SHP77 (cell line): ENCODE data around the gene RFTN2.
"Not testable (repeated sequence)": the region's sequence is repeated elsewhere in the genome, so short reads cannot be mapped to it uniquely, and the experiment has no call there.

Experiments
- DNase-seq, 2 experiments: peaks; one replicate each; lab custom pipeline; 2025; lab: John Stamatoyannopoulos, UW

Gene RFTN2

GRCh38 chr2:197675246-197675645, at the start of gene RFTN2:
Gene RFTN2, minus strand, starts transcription at chr2:197675587. Its CDS starts 129 bp downstream, at chr2:197675458.
- no peak for DNase-seq

GRCh38 chr2:197717863-197718262, 42.5 kb upstream of the RFTN2 start:
- no peak for DNase-seq

- no peak for DNase-seq
These were observed 37.9 kb upstream of the RFTN2 start for GRCh38 chr2:197713271-197713670.

- DNase-seq: no peak
These were observed 36.2 kb upstream of the RFTN2 start for GRCh38 chr2:197711578-197711977.

GRCh38 chr2:197710424-197711042, 35.1 kb upstream of the RFTN2 start:
- no peak for DNase-seq

GRCh38 chr2:197709140-197709539, 33.8 kb upstream of the RFTN2 start:
- not testable (repeated sequence) for DNase-seq

- DNase-seq: no peak
These were observed 32.9 kb upstream of the RFTN2 start for GRCh38 chr2:197708331-197708730.

GRCh38 chr2:197707316-197708213, 32.2 kb upstream of the RFTN2 start:
- DNase-seq: peak in 1 of 2 experiments; percentile 18

GRCh38 chr2:197706839-197707207, 31.4 kb upstream of the RFTN2 start:
- no peak for DNase-seq

- DNase-seq: no peak
These were observed 30.8 kb upstream of the RFTN2 start for GRCh38 chr2:197705912-197706838.

GRCh38 chr2:197705121-197705911, 29.9 kb upstream of the RFTN2 start, which contains the start of gene MARS2:
Gene MARS2, plus strand, starts transcription at chr2:197705369. Its CDS starts 37 bp downstream, at chr2:197705406.
- peak; percentile 82 to 89 for DNase-seq

GRCh38 chr2:197704434-197705120, 29.2 kb upstream of the RFTN2 start:
- DNase-seq: no peak

- no peak for DNase-seq
These were observed 25.6 kb upstream of the RFTN2 start for GRCh38 chr2:197700960-197701359.

GRCh38 chr2:197699724-197700123, 24.3 kb upstream of the RFTN2 start:
- not testable (repeated sequence) for DNase-seq

GRCh38 chr2:197696571-197696970, 21.2 kb upstream of the RFTN2 start:
- DNase-seq: not testable (repeated sequence)

GRCh38 chr2:197695971-197696370, 20.6 kb upstream of the RFTN2 start:
- DNase-seq: not testable (repeated sequence)

GRCh38 chr2:197695206-197695605, 19.8 kb upstream of the RFTN2 start:
- not testable (repeated sequence) for DNase-seq

- no peak for DNase-seq
These were observed 2.1 kb upstream of the RFTN2 start for GRCh38 chr2:197677483-197677882.

GRCh38 chr2:197677056-197677455, 1.7 kb upstream of the RFTN2 start:
- DNase-seq: no peak

- DNase-seq: no peak
These were observed 363 bp upstream of the RFTN2 start for GRCh38 chr2:197675711-197676188.
